Ovary (tissue), 3 donors: Measurements from ENCODE around the gene MMAB.

Source experiments
- EP300 ChIP-seq: sonication (generic); formaldehyde crosslinking; IDR thresholded peaks from one replicate; pipeline ENCODE4 v1.6.1; 2017; ENCODE audit warnings: antibody characterized with exemption
- POLR2A ChIP-seq: fragments of 450-650 bp; IDR thresholded peaks from one replicate; pipeline ENCODE4 v1.6.1; 2017; ENCODE audit warnings: antibody characterized with exemption, mild to moderate bottlenecking, moderate library complexity
- TF ChIP-seq, protein P1 (sequence below), 3 donors: fragments of 450-650 bp in 2 of 3; fragments of 200-600 bp in 1 of 3; IDR thresholded peaks; one replicate each; pipeline versions ENCODE4 v1.5.1 to v1.8.0; 2016 to 2022; ENCODE audit warnings: antibody characterized with exemption in 3 of 3, mild to moderate bottlenecking in 1 of 3
- donor health status: DM: no; HTN: no; CAD: no.

DNA sequence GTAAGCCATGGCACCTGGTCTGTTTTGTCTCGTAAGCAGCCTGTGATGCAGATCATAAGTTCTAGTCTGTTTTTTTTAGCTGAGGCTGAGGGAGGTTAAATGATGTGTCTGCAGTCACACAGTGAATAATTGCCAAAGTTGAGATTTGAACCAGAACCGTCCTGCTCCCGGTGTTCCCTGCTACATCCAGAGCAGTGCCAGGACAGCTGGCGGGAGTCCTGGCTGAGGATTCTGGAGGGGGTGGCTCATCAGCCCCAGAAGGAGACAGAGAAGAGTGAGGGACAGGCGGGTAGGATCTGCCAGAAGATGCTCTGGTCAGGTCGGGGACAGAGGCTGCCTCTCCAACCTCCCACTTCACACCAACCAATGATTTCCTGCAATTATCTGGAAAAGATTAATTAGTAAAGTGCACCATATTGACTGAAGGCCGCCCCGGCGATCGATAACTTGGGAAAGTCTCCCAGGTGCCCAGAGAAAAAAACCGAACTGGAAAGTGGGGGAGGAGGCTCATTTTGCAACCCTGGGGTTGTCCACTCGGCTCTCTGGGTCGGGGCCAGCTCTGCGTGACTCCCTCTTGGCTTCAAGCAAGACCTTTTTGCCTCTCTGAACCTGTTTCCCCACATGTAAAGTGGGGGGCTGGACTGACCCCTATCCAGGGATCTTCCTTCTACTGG is 42.4 kb upstream of the MMAB start:
- TF ChIP-seq, protein P1, sequence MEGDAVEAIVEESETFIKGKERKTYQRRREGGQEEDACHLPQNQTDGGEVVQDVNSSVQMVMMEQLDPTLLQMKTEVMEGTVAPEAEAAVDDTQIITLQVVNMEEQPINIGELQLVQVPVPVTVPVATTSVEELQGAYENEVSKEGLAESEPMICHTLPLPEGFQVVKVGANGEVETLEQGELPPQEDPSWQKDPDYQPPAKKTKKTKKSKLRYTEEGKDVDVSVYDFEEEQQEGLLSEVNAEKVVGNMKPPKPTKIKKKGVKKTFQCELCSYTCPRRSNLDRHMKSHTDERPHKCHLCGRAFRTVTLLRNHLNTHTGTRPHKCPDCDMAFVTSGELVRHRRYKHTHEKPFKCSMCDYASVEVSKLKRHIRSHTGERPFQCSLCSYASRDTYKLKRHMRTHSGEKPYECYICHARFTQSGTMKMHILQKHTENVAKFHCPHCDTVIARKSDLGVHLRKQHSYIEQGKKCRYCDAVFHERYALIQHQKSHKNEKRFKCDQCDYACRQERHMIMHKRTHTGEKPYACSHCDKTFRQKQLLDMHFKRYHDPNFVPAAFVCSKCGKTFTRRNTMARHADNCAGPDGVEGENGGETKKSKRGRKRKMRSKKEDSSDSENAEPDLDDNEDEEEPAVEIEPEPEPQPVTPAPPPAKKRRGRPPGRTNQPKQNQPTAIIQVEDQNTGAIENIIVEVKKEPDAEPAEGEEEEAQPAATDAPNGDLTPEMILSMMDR (IDR thresholded peaks at IDR 0.05) = no peak
- no peak for TF ChIP-seq POLR2A
- no peak for TF ChIP-seq EP300
